ENCODE measurements around the gene RPTOR. TPM values are rescaled to one million over a fixed set of nuclear protein-coding genes. Genes with fewer than 3 reads are reported as not detected.

RPTOR gene
- total and polyA plus RNA-seq, 2 donors (not counting 3 experiments of a cell fraction or from before 2014, with no cell fraction given) = 10.7 to 41.8 TPM

DNA sequence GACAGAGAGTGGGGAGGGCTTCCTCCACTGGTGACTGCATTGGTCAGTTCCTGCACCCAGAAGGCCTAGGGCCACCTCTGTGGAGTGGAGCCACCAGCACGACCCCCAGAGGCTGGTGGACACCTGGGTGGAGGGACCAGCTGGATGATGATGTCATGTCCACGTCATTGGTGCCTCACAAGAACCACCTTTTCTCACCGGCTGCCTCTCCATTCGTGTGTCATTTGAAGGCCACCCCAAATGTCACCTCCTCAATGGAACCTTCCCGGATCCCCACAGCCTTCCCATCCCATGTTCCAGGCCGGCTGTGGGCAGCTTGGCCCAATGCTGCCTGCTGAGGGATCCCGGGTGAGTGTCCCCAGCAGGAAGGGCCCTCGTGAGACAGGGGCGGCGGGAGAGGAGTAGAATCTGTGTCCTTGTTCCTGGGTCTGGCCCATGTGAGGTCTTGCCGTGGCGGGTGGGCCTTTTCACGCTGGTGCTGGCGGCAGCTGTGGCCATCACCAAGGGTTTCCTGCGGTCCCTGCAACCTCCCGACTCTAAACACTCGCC lies 437.9 kb downstream of the RPTOR start:
- H3K9ac ChIP-seq (replicated peaks; ENCODE audit: extremely low read depth, insufficient read depth, low read length) = no peak overlapping the region
- CTCF ChIA-PET = interaction anchor here (1.0 to 2.3 kb wide), 2 partner anchors 26 to 556 kb away, joined by 3 to 41 read pairs; no protein-coding TSS in a partner anchor
- H2AFZ ChIP-seq (ENCODE audit: low read depth, low read length) = no peak overlapping the region

More for the DNA sequence above, 437.9 kb downstream of the RPTOR start:
- Histone ChIP-seq H3K27me3 (ENCODE audit: control insufficient read depth in 2 of 2, insufficient read depth in 2 of 2, low read length in 2 of 2) (no peaks in the 10 kb centered on the region), H3K4me1 (ENCODE audit: control insufficient read depth, extremely low read depth, insufficient read depth, low read length) (no peaks in the 10 kb centered on the region), H3K27ac (ENCODE audit: insufficient read depth, low read depth, low read length) (no peak overlapping the region), H3K4me3 (replicated peaks in 1 of 3; ENCODE audit: insufficient read depth in 1 of 3, low read depth in 1 of 3, low read length in 3 of 3) (no peak overlapping the region), H3K4me2 (ENCODE audit: insufficient read depth, low read length) (no peak overlapping the region), H3K79me2 (ENCODE audit: control insufficient read depth, insufficient read depth, low read length) (no peaks in the 10 kb centered on the region), H3K9me3 (replicated peaks; ENCODE audit: control insufficient read depth, insufficient read depth, low read length) (no peaks in the 10 kb centered on the region), H3K9me1 (replicated peaks; ENCODE audit: control insufficient read depth, extremely low read depth, insufficient read depth, low read length) (no peaks in the 10 kb centered on the region), H3K36me3 (ENCODE audit: control insufficient read depth in 2 of 2, extremely low read depth in 1 of 2, insufficient read depth in 2 of 2, low read length in 2 of 2) (no peaks in the 10 kb centered on the region), H4K20me1 (replicated peaks; ENCODE audit: control insufficient read depth, extremely low read depth, insufficient read depth, low read length) (no peaks in the 10 kb centered on the region)
- FAIRE-seq (no peak), DNase-seq (ENCODE audit: low read depth, low spot score) (no peak)
- intact Hi-C loops (cut with micrococcal nuclease) = no loop called here
- no peak for TF ChIP-seq EZH2 (IDR thresholded peaks at IDR 0.05; ENCODE audit: borderline replicate concordance, low read depth, low read length, severe bottlenecking)
- TF ChIP-seq, protein P1, sequence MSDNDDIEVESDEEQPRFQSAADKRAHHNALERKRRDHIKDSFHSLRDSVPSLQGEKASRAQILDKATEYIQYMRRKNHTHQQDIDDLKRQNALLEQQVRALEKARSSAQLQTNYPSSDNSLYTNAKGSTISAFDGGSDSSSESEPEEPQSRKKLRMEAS (IDR thresholded peaks at IDR 0.05; ENCODE audit: insufficient read depth, insufficient read length) = no peak
- TF ChIP-seq FOS (IDR thresholded peaks at IDR 0.05; ENCODE audit: borderline replicate concordance, insufficient read depth, low read length) = no peak
- TF ChIP-seq JUN (IDR thresholded peaks at IDR 0.05; ENCODE audit: borderline replicate concordance, insufficient read depth, insufficient read length, low read depth) = no peak
- TF ChIP-seq POLR2A (IDR thresholded peaks at IDR 0.05; ENCODE audit: low read depth, low read length) = no peak
- TF ChIP-seq, protein P2, sequence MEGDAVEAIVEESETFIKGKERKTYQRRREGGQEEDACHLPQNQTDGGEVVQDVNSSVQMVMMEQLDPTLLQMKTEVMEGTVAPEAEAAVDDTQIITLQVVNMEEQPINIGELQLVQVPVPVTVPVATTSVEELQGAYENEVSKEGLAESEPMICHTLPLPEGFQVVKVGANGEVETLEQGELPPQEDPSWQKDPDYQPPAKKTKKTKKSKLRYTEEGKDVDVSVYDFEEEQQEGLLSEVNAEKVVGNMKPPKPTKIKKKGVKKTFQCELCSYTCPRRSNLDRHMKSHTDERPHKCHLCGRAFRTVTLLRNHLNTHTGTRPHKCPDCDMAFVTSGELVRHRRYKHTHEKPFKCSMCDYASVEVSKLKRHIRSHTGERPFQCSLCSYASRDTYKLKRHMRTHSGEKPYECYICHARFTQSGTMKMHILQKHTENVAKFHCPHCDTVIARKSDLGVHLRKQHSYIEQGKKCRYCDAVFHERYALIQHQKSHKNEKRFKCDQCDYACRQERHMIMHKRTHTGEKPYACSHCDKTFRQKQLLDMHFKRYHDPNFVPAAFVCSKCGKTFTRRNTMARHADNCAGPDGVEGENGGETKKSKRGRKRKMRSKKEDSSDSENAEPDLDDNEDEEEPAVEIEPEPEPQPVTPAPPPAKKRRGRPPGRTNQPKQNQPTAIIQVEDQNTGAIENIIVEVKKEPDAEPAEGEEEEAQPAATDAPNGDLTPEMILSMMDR (IDR thresholded peaks at IDR 0.05; ENCODE audit: extremely low read depth in 1 of 2, insufficient read depth in 1 of 2, low read depth in 1 of 2, low read length in 2 of 2) = no peak
- TF ChIP-seq MYC (IDR thresholded peaks at IDR 0.05; ENCODE audit: low read depth, low read length) = no peak
- TF ChIP-seq POLR2AphosphoS5 (IDR thresholded peaks at IDR 0.05; ENCODE audit: insufficient read depth, low read depth, low read length) = no peak
- no peak for TF ChIP-seq GATA2 (IDR thresholded peaks at IDR 0.05; ENCODE audit: insufficient read depth, insufficient read length, low read depth, low read length)
- dilution Hi-C loops (cut with MboI; ENCODE audit: extremely low pct_ligation_motif_present, low sequenced_read_pairs) = no loop called here
- no TSS peak for BruUV-seq (replicated peaks)
- POLR2A ChIA-PET = no interaction called here

Data from endothelial cell of umbilical vein (primary cell).